BE2C (cell line): ENCODE measurements around the gene PTCD1.
"Not testable (repeated sequence)": the region's sequence is repeated elsewhere in the genome, so short reads cannot be mapped to it uniquely, and the experiment has no call there.

Source experiments
- DNase-seq: peaks from one replicate; pipeline ENCODE4 v3.0.0-alpha.2; 2020
- H3K27me3 ChIP-seq: fragments of 250-450 bp; sonication (Bioruptor Pico); 2 replicates; pipeline ENCODE4 v1.5.1; 2020; ENCODE audit warnings: mild to moderate bottlenecking
- H3K36me3 ChIP-seq: fragments of 250-450 bp; sonication (Bioruptor Pico); 2 replicates; pipeline ENCODE4 v1.5.1; 2020; ENCODE audit warnings: mild to moderate bottlenecking
- H3K4me1 ChIP-seq: fragments of 250-450 bp; sonication (Bioruptor Pico); 2 replicates; pipeline ENCODE4 v1.5.1; 2020
- H3K4me3 ChIP-seq: 2 replicates; pipeline ENCODE4 v1.5.1; 2011; ENCODE audit warnings: low read depth, low read length
- H3K9me3 ChIP-seq: fragments of 250-450 bp; sonication (Bioruptor Pico); 2 replicates; pipeline ENCODE4 v1.5.1; 2020
- TF ChIP-seq, protein P1 (sequence below): IDR thresholded peaks from 2 replicates; pipeline ENCODE4 v1.5.1; 2012; ENCODE audit warnings: mild to moderate bottlenecking, low read depth, low read length

The PTCD1 gene

DNA sequence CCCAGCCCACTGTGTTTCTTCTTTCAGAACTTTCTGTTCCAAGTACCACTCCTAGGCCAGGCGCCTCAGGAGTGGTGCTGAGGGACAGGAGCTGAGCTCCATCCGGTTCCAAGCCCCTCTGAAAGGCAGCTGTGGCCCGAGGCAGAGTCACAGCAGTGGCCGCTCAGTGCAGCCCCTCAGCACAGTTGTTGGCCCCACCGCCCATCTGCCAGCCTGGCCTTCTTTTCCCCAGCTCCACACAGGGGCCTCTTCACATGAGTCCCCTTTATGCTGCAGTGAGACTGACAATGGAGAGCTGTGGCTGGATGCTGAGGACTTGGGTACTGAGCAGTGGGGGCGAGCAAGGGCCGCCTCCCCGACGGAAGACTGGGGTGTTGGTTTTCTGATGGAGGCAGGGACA is 20.3 kb downstream of the PTCD1 start:
- TF ChIP-seq, protein P1, sequence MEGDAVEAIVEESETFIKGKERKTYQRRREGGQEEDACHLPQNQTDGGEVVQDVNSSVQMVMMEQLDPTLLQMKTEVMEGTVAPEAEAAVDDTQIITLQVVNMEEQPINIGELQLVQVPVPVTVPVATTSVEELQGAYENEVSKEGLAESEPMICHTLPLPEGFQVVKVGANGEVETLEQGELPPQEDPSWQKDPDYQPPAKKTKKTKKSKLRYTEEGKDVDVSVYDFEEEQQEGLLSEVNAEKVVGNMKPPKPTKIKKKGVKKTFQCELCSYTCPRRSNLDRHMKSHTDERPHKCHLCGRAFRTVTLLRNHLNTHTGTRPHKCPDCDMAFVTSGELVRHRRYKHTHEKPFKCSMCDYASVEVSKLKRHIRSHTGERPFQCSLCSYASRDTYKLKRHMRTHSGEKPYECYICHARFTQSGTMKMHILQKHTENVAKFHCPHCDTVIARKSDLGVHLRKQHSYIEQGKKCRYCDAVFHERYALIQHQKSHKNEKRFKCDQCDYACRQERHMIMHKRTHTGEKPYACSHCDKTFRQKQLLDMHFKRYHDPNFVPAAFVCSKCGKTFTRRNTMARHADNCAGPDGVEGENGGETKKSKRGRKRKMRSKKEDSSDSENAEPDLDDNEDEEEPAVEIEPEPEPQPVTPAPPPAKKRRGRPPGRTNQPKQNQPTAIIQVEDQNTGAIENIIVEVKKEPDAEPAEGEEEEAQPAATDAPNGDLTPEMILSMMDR = no peak
- Histone ChIP-seq H3K27me3 (no peaks in the 10 kb centered on the region), H3K4me1 (no peaks in the 10 kb centered on the region), H3K9me3 (no peaks in the 10 kb centered on the region), H3K36me3 (peaks cover 81% of the 10 kb centered on the region), H3K4me3 (no peak overlapping the region)
- DNase-seq = no peak

DNA sequence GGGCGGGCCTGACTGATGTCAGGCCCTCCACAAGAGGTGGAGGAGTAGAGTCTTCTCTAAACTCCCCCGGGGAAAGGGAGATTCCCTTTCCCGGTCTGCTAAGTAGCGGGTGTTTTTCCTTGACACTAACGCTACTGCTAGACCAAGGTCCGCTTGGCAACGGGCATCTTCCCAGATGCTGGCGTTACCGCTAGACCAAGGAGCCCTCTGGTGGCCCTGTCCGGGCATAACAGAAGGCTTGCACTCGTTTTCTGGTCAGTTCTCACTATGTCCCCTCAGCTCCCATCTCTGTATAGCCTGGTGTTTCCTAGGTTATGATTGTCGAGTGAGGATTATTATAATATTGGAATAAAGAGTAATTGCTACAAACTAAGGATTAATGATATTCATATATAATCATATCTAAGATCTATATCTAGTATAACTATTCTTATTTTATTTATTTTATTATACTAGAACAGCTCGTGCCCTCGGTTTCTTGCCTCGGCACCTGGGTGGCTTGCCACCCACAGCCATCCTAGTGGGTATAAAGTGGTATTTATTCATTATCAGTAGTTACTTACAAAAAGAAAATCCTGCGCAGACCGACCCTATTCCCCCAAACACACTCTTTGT is 23.0 kb downstream of the PTCD1 start:
- TF ChIP-seq, protein P1 = peak; percentile 71
- DNase-seq = peak; percentile 79
- H3K36me3 ChIP-seq = peaks cover 89% of the 10 kb centered on the region
- not testable (repeated sequence) for H3K9me3 ChIP-seq, H3K27me3 ChIP-seq, H3K4me3 ChIP-seq, H3K4me1 ChIP-seq

DNA sequence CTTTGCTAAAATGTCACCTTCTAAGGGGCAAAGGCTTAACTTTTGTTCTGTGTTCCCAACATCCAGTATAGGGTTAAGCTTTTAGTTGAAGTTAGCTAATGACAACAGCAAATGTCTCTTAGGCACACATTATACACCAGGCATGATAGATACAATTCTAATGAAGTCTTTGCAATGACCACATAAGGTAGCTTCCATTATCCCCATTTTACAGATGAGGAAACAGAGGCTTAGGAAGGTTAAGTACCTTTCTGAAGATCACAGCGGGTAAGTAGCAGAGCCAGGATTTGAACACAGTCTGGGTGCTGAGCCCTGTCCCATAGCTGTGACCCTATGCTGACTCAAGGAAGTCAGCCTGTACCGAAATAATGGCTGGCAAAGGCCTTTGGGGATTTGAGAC is 28.0 kb downstream of the PTCD1 start:
- Histone ChIP-seq H3K36me3 (peaks cover 60% of the 10 kb centered on the region), H3K27me3 (no peaks in the 10 kb centered on the region), H3K4me1 (peaks cover 4% of the 10 kb centered on the region; the same call in 1 of the 2 replicates), H3K4me3 (peak overlapping the region; percentile 79; the same call in 1 of the 2 replicates), H3K9me3 (no peaks in the 10 kb centered on the region)
- TF ChIP-seq, protein P1 = no peak
- DNase-seq = no peak

DNA sequence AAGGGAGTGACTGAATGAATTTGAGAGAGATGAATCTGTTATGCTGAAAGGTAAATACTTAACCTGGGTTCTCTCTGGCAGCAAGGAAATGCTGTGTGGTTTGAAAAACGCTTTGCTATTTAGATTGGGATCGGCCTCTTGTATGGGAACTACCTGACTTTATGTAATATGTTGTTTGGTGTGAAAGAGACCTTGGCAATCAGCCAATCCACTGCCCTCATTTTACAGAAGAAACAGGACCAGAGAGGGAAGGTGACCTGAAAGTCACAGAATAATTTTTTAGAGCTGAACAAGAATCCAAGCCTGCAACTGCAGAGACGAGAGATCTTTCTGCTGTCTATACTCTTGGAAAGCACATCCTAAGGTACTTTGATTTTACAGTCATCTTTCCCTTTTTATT is 28.8 kb downstream of the PTCD1 start:
- Histone ChIP-seq H3K4me1 (peaks cover 4% of the 10 kb centered on the region; the same call in 1 of the 2 replicates), H3K36me3 (peaks cover 58% of the 10 kb centered on the region), H3K4me3 (peak overlapping the region; percentile 79), H3K27me3 (no peaks in the 10 kb centered on the region), H3K9me3 (no peaks in the 10 kb centered on the region)
- no peak for DNase-seq
- TF ChIP-seq, protein P1 = no peak

DNA sequence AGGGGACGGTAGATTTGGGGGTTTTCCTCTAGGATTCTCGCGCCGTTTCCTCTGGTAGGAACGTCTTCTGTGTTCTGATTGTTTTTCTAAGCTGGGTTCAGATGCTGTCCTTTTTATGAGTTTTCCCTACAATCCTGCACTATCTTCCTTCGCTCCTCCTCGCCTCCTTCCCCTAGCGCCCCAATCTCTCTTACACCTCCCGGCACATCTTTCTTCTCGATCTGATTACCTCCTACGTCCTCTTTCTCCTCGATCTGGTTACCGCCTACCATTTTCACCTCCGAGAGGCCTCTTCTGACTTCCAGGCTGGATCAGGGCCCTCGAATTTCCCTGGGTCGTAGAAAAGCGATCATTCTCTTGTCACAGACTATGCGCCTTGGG is 29.4 kb downstream of the PTCD1 start:
- DNase-seq = no peak
- TF ChIP-seq, protein P1 = no peak
- Histone ChIP-seq H3K36me3 (peaks cover 58% of the 10 kb centered on the region), H3K9me3 (no peaks in the 10 kb centered on the region), H3K4me1 (peaks cover 4% of the 10 kb centered on the region; the same call in 1 of the 2 replicates), H3K27me3 (no peaks in the 10 kb centered on the region), H3K4me3 (peak overlapping the region; percentile 79)

DNA sequence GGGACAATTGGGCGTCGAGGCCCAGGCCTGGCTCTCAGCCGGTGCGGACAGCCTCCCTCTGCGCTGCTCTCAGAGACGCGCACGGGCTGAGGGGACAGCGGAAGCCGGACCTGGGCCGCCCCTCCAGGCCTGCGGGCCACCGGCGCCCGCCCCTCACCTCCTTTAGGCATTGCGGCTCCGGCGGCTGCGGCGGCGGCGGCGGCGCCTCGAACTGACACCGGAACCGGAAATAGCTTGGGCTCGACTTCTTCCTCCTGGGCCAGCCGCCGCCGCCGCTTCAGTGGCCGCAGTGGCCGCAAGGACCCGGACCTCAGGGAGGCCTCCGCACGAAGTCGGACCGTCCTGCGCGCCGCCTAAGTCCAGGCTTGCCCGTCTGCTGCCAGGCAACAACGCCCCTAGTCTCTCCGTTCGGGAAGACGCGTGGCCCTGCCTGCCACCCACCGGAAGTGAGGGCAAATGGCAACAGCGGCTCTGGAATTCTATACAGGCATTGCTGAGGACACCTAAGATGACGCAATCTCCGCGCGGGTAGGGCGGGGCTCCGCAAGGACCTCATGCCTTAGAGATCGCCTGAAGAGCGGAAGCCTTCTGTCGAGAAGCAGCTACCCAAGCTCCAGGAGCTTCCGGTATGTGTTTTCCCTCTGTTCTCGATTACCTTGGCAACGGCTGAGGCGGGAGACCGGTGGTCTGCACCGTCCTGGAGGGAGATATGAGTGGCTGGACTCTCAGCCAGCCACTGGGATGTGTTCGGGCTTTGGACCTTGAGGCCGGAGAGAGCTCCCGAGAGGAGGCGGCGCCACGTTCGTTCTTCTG is 30.0 kb downstream of the PTCD1 start, which contains the start of the genes BUD31 and PDAP1:
BUD31 (plus strand) TSS at position 591 of the 813 bp plus-strand sequence. CDS start 2,124 bp downstream, outside the sequence.
PDAP1 (minus strand) TSS at position 219 of the 813 bp plus-strand sequence; CDS start at position 170, 49 bp downstream.
- Histone ChIP-seq H3K9me3 (no peaks in the 10 kb centered on the region), H3K4me3 (peak within 1 kb of the TSS; percentile 79), H3K27me3 (no peaks in the 10 kb centered on the region), H3K4me1 (peaks cover 4% of the 10 kb centered on the region; the same call in 1 of the 2 replicates), H3K36me3 (peaks cover 60% of the 10 kb centered on the region)
- TF ChIP-seq, protein P1 = no peak
- peak; percentile 93 for DNase-seq
